Stimulated activated CD8-positive, alpha-beta memory T cell treated with anti-CD3 and anti-CD28 coated beads, Interleukin-12 subunit alpha, Interleukin-12 subunit beta, amount 100 ng/mL, for 24 hours (primary cell): ENCODE data around the gene KRT83.
"Not testable (repeated sequence)": the region's sequence is repeated elsewhere in the genome, so short reads cannot be mapped to it uniquely, and the experiment has no call there.

Experiments used
- DNase-seq: peaks from one replicate; pipeline ENCODE4 v3.0.0-alpha.2; 2020; ENCODE audit errors: extremely low read depth

Gene KRT83

DNA sequence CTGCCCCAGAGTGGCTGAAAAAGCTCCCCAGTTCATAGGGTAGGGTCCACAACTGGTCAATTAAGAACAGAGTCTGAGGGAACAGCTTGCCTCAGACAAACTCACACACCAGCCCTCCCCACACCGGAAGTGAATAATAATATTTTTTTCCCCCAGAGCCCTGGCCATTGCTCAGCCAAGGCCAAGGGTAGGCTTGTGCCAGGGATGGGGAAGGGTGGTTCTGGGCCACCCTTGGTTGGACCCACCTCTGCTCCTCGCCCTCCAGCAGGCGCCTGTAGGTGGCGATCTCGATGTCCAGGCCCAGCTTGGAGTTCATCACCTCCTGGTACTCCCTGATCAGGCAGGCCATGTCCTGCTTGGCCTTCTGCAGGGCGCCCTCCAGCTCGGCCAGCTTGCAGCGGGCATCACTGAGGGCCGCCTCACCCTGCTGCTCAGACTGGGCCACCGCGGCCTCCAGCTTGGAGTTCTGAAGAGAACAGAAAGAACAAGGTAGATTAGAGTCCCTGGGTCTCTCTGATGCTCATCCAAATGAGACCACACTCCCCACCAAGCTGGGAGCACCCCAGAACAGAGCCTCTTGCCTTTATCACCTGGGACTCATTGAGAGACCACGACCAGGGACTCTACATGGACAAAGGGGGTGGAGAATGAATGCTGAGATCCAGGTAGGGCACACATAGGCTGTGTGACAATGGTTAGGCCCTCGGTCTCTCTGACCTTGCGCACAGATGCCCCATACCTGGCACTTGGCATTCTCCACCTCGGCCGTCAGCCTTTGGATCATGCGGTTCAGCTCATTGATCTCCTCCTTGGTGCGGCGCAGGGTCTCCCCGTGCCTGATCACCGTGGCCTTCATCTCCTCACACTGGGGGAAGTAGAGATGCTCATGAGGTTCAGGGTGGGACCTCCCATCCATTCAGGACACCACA, 34.1 kb downstream of the KRT83 start:
- not testable (repeated sequence) for DNase-seq

DNA sequence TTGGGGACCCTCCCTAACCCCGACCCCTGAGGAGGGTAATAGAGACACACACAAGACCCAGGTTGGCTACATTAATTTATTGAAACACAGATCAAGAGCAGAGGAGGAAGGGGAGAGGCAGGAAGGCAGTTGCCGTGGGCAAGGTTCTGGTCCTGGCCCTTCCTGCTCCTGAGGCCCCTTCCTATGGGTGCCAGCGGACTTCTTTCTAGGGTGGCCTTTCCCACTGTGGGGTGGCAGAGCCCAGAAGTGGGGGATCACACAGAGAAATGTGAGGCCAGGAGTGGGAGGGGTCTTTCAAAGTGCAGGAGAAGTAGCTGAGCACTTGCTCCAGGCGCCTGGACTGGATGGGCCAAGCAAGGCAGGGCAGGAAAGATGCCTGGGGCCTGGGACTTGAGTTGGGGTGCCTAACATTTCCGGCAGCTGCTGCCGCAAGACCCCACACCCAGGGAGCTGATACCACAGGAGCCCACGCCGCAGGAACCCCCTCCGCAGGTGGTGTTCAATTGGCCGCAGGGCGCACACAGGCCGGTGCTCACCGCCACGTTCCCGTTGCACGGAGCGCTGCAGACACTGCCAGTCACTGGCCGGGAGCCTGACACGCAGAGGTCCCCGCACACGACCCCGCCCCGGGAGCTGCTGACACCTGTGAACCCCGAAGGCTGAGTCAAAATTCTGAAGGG, 35.2 kb downstream of the KRT83 start:
- no peak for DNase-seq

DNA sequence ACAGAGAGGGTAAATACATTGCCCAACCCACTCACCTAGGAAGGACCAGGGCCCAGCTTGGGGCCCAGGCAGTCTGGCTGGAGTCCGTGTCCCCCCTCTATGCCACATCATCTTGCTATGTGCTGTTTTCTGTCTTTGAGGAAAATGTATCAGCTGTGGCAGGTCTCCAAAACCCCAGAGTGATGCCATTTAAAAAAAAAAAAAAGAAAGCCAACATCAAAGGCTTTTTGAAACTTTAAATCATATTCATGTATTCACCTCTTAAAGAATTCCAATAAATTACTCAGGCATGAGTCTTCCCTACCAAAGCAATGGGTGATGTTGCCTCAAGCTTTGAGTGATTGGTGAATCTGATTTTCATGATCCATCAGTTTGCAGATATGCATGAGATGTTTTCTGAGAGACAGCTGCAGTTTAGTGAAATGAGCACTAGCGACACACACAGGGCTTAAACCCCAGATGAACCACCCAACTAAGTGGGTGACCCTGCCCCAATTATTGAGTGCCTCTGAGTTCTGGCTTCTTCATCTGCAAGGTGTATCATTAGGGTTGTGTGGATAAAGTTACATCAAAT, 35.9 kb downstream of the KRT83 start:
- DNase-seq: no peak

DNA sequence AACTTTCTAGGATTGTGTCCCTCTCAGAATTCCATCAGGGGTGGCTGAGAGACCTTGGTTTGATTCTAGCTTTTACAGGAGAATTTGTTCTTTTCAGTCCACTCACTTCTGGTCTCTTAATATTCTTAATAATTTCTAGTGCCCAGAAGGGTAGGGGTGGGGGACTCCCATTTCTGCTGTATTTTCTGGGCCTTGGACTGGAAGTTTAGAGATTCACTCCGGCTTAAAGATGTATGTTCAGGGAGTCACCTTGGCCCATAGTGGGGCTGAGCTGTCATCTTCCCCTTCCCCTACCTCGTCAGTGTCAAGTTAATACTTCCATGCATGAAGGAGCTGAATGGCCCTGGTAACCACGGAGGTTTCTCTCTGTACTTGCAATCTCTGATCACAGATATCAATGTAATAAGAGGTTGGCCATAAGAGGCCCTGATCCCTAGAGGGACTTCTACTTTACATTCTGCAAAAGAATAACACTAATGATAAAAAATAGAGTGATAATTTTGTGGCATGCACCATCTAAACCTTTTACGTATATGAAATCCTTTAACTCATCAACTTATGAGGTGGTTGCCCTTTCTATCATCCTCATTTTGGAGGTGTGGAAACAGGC, 36.5 kb downstream of the KRT83 start:
- DNase-seq: no peak

DNA sequence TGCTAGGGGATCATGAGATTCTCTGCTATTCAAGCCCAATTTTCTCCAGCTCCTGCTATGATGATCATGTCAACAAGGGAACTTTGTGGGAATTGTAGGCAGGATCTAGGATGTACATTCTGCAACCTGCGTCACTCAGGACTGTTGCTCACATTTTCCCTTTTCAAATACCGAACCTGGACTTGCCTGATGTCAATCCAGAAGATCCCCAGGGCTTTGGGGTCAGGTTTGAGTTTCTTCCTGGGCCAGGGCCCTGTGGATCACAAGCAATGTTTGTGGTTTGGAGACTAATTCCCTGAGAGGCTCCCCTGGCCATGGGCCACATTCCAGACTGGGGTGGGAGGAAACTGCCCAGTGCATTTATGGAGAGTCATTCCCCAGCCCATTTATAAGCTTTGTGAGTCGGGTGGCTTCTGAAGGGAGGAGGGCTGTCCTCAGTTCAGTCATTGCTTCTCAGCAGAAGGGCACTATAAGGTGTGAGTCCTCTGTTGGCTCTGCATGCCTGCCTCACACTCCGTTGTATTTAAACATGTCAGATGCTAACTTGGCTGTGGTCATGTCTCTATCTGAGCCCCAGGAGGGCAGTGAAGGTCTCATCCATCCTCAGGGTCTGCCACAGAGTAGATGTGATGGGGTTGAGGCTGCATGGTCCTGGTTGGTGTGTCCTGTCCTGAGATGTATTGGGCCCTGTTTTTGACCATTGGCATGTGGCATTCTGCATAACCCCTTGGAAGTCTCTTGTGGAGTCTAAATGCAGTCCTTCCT, 40.2 kb downstream of the KRT83 start:
- no peak for DNase-seq

DNA sequence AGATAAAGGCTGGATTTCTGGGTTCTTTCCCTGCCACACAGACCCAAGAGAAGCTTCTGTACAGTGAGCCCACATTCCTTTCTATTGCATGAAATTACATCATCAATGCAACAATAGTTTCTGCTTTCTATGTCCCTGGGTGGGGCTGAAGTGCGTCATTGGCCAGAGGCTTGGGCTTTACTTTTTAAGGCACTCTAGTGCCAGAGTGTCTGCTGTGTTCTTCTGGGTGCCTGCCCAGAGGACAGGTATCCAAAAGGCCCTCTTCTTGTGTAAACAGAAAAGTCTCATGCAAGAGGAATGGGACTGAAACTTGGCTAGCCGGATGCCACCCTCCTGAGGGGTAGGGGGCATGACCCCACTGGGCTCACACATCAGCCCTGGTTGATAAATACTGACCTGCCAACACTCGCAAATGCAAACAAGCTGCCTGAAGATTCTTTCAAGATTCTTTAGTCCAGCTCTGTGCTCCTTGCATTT, 40.8 kb downstream of the KRT83 start:
- DNase-seq: no peak

DNA sequence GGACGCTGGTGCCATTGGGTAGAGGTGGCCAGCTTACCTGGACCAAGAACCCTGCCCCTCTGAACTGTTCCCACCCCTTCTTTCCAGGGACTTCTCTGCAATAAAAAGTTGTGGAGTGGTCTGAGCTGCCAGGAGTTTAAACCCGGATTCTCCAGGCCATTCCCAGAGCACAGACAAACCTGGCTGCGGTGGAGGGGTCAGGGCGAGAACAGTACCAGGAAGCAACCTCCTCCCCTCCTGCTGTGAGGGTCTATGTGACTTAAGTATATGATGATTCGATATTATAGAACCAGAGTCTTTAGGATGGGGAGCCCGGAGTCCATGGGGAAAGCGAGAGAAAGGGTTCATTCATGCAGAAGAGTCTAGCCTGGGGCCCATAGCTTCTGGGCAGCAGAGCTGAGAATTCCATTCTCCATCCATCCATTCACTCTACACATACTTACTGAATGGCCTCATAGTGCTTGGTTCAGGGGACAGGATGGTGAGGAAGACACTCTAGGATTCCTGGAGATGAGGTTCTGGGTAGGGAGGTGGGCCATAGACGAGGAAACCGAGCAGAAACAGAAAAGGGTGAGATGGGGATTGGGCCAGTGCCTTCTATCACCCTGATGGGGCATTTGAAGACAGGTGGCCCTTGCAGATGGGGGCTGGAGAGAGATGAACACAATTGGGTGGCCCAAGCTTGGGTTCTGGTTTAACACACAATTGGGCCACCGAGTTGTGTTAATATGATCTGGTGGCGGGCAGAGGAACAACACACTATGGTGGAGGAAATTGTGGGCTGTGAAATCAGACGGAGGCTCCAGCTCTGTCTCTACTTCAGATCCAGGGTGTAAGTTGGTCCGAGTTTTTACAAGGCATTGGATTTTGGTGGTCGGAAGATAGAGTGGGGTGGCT, 41.5 kb downstream of the KRT83 start:
- no peak for DNase-seq

DNA sequence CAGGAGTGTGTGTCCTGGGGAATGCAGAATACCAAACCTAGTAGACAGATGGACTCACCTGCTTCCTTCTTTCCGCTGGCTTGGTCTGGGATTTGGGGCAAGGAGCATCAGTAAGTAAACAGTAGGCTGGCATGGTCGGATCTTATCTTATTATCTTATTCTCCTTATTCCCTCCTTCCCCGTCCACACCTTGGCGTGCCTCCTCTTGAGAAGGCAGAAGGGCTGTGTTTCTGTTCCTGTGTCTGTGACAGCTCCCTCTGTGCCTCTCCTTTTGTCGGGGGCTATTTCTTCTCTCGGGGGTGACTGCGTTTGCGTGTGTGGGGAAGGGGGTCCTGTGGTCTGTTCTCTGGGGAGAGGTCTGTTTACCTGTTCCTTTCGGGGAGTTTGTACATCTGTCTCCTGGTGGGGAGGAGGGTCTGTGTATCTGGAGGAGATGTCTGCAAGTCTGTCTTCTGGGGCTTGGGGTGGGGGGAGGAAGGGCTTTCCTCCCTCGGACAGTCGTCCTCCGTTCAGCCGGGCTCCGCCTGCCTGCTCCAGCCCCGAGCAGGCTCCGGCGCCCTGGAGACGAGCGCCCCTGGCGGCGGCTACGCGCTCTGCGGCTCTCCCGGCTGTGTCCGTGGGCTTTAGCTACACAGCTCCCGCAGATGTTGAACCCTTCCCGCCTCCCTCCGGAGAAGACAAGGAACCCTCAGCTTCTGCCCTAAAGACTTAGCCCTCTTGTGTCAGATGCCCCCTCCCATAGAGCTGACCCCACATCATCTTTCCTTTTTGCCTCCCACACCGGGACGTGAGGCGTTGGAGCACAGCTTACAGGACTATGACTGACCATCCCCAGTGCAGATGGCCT, 42.4 kb downstream of the KRT83 start:
- peak; percentile 41 for DNase-seq

DNA sequence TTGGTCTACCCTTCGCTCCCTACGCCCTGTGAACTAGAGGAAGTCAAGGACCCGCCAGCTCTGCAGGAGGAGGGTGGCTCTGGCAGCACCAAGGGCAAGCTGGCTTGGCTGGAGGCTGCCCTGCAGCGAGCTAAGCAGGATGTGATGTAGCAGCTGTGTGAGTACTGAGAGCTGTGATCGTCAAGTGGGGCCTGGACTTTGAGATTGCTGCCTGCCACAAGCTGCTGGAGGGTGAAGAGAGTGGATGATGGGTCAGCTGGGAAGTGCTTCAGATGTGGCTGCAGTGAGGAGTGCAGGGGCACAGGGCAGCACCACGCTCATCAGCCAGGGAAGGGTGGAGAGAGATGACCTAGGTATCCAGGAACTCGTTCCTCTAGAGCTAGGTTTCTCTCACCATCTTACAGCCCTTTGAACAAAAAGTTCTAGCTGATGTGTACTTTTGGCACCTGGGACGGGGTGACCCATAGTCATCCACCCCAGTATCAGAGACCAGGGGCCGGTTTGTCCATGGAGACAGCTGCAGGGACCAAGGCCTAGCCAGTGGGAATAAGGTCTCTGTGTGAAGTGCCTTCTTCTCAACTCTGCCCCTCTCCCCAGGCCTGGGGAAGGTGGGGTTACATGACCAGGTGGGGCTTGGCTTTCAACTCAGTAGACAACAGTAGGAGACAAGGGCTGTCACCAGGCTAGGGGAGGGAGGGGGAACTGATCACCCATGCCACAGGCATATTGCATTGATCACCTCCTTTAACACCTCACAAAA, 43.5 kb downstream of the KRT83 start:
- DNase-seq: no peak

DNA sequence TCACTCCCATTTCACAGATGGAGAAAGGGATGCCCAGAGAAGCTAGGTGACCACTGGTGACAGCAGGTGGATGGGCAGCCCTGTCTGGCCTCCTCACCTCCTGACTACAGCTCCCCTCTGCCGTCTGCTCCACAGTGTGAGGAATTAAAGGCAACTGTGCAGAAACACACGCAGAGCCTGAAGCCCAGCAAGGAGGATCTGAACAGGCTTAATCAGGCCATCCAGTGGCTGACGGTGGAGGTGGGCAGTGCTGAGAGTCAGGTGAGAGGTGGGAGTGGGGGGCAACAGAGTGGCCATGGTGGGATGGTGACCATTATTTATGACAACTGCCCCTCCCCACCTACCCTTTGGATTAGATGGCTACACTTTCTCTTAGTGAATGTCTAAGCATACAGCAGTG, 45.5 kb downstream of the KRT83 start:
- DNase-seq: no peak

DNA sequence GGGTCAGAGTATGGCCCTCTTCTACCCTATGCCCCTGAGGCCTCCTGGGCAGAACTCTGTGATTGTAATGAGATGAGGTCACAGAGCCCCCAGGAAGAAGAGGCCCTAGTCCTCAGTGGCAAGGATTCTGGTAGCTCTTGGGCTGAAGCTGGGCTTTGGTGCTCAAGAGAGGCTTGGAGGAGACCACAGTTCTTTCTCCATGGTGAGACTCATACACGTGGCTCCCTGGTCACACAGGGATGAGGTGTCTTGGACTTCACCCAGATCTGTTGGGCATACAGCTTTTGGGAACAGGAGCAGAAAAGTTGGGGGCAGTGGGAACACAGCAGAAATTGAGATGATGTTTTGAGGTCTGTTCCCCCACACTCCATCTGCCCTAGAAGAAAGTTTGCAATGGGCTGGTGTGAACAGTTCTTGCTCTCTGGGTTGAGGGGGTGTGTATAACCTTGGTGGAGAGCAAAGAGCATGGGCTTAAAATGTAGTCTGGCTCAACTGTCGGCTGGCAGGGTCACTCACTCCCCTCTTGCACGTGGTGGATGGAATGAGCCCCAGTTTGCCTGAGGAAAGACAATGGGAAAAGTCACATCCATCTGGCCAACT, 46.6 kb downstream of the KRT83 start, which contains the start of gene KRT86:
Gene KRT86 (plus strand): TSS at position 125 of the 600 bp plus-strand sequence. CDS start 27,272 bp downstream, outside the sequence.
- DNase-seq: no peak

DNA sequence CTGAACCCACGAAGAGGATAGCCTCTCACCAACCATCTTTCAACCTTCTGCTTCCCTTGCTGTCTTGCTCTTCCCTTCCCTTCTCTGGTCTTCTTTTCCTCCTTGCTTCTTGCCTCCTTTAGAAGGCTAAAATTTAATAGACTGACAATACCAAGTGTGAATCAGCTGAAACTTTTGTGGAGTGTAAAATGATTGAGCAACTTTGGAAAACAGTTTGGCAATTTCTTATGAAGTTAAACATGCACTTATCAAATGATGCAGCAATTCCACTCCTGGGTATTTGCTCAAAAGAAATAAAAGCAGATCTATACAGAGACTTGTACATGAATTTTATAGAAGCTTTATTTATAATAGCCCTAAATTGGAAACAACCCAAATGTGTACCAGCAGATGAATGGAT, 50.0 kb downstream of the KRT83 start:
- no peak for DNase-seq

DNA sequence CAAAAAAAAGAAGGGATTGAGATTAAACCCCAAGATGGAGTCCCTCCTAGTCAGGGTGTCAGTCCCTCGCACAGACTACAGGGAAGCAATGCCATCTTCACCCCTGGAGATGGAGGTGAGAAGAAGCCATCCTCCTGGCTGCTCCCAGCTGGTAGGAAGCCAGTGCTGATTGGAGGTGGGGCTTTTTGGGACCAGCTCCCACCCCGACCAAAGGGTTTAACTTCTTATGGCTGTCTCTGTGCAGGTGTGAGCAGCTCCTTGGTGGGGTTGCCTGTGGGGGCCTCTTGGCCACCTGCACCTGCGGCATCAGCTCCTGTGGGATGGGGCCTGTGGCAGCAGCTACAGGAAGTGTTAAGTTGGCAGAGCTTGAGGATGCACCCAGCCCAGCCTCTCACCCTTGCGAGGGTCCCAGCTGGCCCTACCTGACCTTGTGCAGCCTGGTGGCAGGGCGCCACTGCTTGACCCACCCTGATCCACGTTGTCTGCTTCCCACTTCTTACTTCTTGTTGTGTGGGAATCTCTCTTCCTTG, 50.6 kb downstream of the KRT83 start:
- no peak for DNase-seq

DNA sequence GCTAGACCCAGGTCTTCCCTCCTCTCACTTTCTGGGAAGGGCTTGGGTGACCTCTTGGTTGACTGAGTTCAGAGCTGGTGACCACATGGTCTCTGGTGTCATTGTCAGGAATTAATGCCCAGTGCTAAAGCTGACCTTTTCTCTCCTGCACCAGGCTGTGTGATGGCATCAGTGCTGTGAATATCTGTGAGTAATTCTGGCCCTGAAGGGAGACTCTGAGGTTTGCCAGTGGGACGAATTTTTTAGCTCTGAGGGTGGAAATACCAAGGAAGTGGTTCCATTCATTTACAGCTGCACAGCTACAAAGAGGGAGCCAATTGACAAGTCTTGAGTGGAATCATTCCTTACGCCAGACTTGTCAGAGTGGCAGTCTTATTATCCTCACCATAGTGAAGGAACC, 53.0 kb downstream of the KRT83 start:
- no peak for DNase-seq

DNA sequence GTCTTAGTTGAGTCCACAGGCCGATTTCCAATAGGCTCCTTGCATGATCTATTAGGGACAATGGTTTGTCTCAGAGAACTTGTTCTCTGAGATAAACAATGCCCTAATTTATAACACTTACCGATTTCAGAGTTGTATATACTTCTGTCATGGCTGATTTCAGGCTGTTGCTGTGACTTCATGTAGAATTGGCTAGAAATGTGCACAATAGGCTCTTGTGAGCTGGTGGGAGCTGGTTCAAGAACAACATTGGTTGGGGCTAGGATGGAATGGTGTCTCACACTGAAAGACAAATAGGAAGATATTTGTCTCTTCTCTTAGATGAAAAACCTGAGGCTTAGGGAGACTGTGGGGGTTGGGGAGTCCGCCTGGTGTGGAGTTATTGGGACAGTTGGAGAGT, 53.5 kb downstream of the KRT83 start:
- DNase-seq: no peak

DNA sequence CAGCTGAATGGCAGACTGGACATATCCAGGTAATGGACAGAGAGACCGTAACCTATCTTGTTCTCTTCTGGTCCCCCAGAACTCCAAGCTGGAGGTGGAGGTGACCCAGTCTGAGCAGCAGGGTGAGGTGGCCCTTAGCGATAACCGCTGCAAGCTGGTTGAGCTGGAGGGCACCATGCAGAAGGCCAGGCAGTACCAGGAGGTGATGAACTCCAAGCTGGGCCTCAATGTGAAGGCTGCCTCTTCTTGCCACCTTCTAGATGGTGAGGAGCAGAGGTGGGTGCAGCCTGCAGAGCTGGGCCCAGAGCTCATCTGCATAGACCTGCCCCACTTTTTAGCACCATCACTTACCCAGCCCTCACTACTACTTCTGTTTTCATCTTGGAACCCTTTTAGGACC, 53.9 kb downstream of the KRT83 start:
- no peak for DNase-seq

DNA sequence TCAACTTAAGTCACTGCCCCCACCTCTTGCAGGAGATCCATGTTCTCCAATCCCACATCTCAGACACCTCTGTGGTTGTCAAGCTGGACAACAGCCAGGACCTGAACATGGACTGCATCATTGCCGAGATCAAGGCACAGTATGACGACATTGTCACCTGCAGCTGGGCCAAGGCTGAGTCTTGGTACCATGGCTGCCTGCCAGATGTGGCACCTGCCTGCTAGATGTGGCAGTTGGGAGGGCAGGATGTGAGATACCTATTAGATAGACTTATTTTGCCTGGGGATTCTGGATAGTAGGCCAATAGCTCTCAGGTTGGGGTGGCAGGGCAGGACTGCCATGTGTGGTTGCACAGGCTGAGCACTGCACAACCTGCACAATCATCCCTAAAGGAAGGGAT, 54.7 kb downstream of the KRT83 start:
- DNase-seq: no peak

DNA sequence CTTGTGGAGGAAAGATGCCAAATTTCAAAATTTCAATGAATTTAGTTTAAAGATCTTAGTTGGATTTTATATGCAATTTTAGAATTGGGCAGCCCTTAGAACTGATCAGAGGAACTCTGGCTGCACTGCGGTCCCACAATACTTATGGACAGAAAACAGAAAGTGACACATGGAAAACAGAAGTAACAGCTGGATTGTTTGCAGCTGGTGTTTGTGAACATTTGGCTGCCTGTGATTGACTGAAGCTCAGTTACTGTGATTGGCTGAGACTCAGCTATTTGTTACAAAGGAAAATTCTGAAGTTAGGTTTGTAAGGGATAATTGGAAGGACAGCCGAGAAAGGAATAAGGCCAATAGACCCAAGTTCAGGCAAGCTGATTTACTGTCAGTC, 56.8 kb downstream of the KRT83 start:
- DNase-seq: no peak
